Esophagus mucosa (tissue), 1 donor: Measurements from ENCODE around the gene TSPAN18. TPM values are rescaled to one million over a fixed set of nuclear protein-coding genes. Genes with fewer than 3 reads are reported as not detected.

Source experiments
- ATAC-seq: fragments of 200-7000 bp; cut with Tn5 transposase; one replicate; pipeline ENCODE4 v1.9.1; 2020
- total RNA-seq: library from RNA; stranded (reverse); gene quantifications from one replicate; pipeline ENCODE4 v1.2.4, GENCODE V29; 2023
- donor health status: DM: yes; HTN: yes; CAD: no.

The TSPAN18 gene
- total RNA-seq, 1 donor from 2014 or later, result 2.3 TPM

GRCh38 chr11:44899959-44900358, 173.2 kb downstream of the TSPAN18 start:
- ATAC-seq, result peak; percentile 32

- ATAC-seq, result no peak
Measured at GRCh38 chr11:44901120-44901633, 174.4 kb downstream of the TSPAN18 start.

GRCh38 chr11:44901786-44902185, 175.0 kb downstream of the TSPAN18 start:
- ATAC-seq, result no peak

GRCh38 chr11:44903035-44903434, 176.3 kb downstream of the TSPAN18 start:
- ATAC-seq, result no peak

GRCh38 chr11:44903518-44903917, 176.8 kb downstream of the TSPAN18 start:
- no peak for ATAC-seq

- no peak for ATAC-seq
Measured at GRCh38 chr11:44904261-44905020, 177.7 kb downstream of the TSPAN18 start.

- ATAC-seq, result no peak
Measured at GRCh38 chr11:44905131-44905866, 178.5 kb downstream of the TSPAN18 start.

GRCh38 chr11:44906649-44907048, 179.9 kb downstream of the TSPAN18 start:
- no peak for ATAC-seq

GRCh38 chr11:44909557-44909956, 182.8 kb downstream of the TSPAN18 start:
- ATAC-seq, result no peak

- ATAC-seq, result no peak
Measured at GRCh38 chr11:44910591-44910990, 183.8 kb downstream of the TSPAN18 start.

GRCh38 chr11:44911029-44911814, 184.5 kb downstream of the TSPAN18 start:
- peak; percentile 49 for ATAC-seq

- ATAC-seq, result no peak
Measured at GRCh38 chr11:44912270-44912987, 185.7 kb downstream of the TSPAN18 start.

GRCh38 chr11:44913502-44913901, 186.7 kb downstream of the TSPAN18 start:
- no peak for ATAC-seq

GRCh38 chr11:44914105-44914504, 187.3 kb downstream of the TSPAN18 start:
- no peak for ATAC-seq

- no peak for ATAC-seq
Measured at GRCh38 chr11:44915004-44915403, 188.2 kb downstream of the TSPAN18 start.

- ATAC-seq, result no peak
Measured at GRCh38 chr11:44915621-44916020, 188.9 kb downstream of the TSPAN18 start.

- no peak for ATAC-seq
Measured at GRCh38 chr11:44916331-44916730, 189.6 kb downstream of the TSPAN18 start.

GRCh38 chr11:44916801-44917385, 190.1 kb downstream of the TSPAN18 start:
- ATAC-seq, result no peak

GRCh38 chr11:44917741-44918140, 191.0 kb downstream of the TSPAN18 start:
- no peak for ATAC-seq

GRCh38 chr11:44920451-44920850, 193.7 kb downstream of the TSPAN18 start:
- ATAC-seq, result no peak

- no peak for ATAC-seq
Measured at GRCh38 chr11:44923115-44923514, 196.4 kb downstream of the TSPAN18 start.

- no peak for ATAC-seq
Measured at GRCh38 chr11:44923806-44924205, 197.0 kb downstream of the TSPAN18 start.
